Measurements from ENCODE around the gene ITGAD.

Gene ITGAD

DNA sequence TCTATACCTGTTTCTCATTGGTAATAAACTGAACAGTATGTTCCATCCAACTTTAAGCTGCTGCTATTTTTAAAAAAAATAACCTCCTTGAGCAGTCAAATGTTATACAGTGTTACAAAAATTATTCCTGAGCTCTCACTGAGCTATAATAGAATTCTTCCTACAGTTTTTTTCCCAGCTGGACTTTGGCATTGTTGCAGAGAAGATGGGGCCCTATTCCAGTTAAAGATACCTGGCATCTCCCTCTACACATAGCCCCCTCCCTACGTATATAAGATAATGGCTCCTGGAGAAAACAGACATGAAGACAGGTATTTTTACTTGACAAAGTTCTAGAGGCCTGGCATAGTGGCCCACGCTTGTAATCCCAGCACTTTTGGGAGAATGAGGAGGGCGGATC lies 36.7 kb downstream of the ITGAD start:
- Histone ChIP-seq H3F3A (ENCODE audit: insufficient read depth, low read length) (no peaks in the 10 kb centered on the region), H2AFZ (ENCODE audit: low read length) (no peak overlapping the region), H3K36me3 (ENCODE audit: insufficient read depth, low read length) (no peaks in the 10 kb centered on the region), H3K27ac (ENCODE audit: low read depth, low read length, poor library complexity, severe bottlenecking) (no peak overlapping the region), H3K9me2 (ENCODE audit: low read depth, low read length) (no peaks in the 10 kb centered on the region), H3K4me3 (ENCODE audit: low read depth, low read length, poor library complexity, severe bottlenecking) (no peak overlapping the region), H3K4me2 (ENCODE audit: low read length) (no peak overlapping the region), H3K4me1 (ENCODE audit: insufficient read depth, low read length, severe bottlenecking) (no peaks in the 10 kb centered on the region), H3K9me3 (ENCODE audit: low read length) (no peaks in the 10 kb centered on the region), H3K27me3 (ENCODE audit: insufficient read depth, low read length) (no peaks in the 10 kb centered on the region), H4K20me1 (ENCODE audit: insufficient read depth, low read length) (no peaks in the 10 kb centered on the region), H3K79me2 (ENCODE audit: insufficient read depth, low read length) (no peaks in the 10 kb centered on the region), H3K9ac (ENCODE audit: low read length) (no peak overlapping the region)
- no peak for TF ChIP-seq EZH2 (IDR thresholded peaks at IDR 0.05; ENCODE audit: borderline replicate concordance, low read length)
- TF ChIP-seq, protein P1, sequence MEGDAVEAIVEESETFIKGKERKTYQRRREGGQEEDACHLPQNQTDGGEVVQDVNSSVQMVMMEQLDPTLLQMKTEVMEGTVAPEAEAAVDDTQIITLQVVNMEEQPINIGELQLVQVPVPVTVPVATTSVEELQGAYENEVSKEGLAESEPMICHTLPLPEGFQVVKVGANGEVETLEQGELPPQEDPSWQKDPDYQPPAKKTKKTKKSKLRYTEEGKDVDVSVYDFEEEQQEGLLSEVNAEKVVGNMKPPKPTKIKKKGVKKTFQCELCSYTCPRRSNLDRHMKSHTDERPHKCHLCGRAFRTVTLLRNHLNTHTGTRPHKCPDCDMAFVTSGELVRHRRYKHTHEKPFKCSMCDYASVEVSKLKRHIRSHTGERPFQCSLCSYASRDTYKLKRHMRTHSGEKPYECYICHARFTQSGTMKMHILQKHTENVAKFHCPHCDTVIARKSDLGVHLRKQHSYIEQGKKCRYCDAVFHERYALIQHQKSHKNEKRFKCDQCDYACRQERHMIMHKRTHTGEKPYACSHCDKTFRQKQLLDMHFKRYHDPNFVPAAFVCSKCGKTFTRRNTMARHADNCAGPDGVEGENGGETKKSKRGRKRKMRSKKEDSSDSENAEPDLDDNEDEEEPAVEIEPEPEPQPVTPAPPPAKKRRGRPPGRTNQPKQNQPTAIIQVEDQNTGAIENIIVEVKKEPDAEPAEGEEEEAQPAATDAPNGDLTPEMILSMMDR (IDR thresholded peaks at IDR 0.05; ENCODE audit: low read length), result no peak

- Histone ChIP-seq H3K9me3 (ENCODE audit: low read length) (no peaks in the 10 kb centered on the region), H3K36me3 (ENCODE audit: insufficient read depth, low read length) (no peaks in the 10 kb centered on the region), H3K4me2 (ENCODE audit: low read length) (no peak overlapping the region), H2AFZ (ENCODE audit: low read length) (no peak overlapping the region), H3K27ac (ENCODE audit: low read depth, low read length, poor library complexity, severe bottlenecking) (no peak overlapping the region), H3K9me2 (ENCODE audit: low read depth, low read length) (no peaks in the 10 kb centered on the region), H3K79me2 (ENCODE audit: insufficient read depth, low read length) (no peaks in the 10 kb centered on the region), H3K4me1 (ENCODE audit: insufficient read depth, low read length, severe bottlenecking) (no peaks in the 10 kb centered on the region), H3K9ac (ENCODE audit: low read length) (no peak overlapping the region), H4K20me1 (ENCODE audit: insufficient read depth, low read length) (no peaks in the 10 kb centered on the region), H3K4me3 (ENCODE audit: low read depth, low read length, poor library complexity, severe bottlenecking) (no peak overlapping the region), H3K27me3 (ENCODE audit: insufficient read depth, low read length) (no peaks in the 10 kb centered on the region), H3F3A (ENCODE audit: insufficient read depth, low read length) (no peaks in the 10 kb centered on the region)
- no peak for TF ChIP-seq EZH2 (IDR thresholded peaks at IDR 0.05; ENCODE audit: borderline replicate concordance, low read length)
- TF ChIP-seq, protein P1 (IDR thresholded peaks at IDR 0.05; ENCODE audit: low read length), result no peak
Measured at GRCh38 chr16:31430380-31431052, 37.4 kb downstream of the ITGAD start.

DNA sequence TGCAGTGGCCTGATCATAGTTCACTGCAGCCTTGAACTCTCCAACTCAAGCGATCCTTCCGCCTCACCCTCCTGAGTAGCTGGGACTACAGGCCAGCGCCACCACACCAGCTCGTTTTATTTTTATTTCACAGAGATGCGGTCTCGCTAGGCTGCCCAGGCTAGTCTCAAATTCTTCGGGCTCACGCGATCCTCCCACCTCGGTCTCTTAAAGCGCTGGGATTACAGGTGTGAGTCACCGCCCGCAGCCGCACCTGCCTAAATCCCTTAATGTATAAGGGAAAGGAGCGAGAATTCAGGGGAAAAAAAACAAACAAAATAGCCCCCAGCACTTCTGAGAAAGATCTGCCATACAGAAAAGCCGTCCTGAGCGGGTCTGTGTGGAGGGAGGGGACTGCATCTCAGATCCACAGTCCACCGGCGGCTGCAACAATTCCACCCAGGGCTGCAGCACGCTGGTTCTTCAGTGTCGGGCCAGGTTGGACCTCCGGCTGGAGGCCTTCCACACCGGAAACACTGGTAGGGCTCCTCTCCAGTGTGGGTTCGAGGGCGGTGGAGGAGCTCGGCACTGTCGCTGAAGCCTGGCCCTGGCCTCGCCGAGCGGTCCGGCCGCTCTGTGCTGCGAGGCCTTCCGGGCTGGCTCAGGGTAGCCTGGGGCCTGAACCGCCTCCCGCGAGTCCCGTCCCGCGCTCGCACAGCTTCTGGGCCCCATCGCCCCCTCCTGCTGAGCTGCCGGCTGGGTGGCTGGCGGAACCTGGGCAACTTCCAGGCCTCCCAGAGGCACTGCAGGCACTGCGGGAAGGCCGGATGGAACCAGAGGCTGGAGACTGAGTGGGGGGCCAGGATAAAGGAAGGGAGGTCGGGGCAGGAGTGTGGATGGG lies 42.4 kb downstream of the ITGAD start:
- Histone ChIP-seq H3K36me3 (ENCODE audit: insufficient read depth, low read length) (no peaks in the 10 kb centered on the region), H2AFZ (ENCODE audit: low read length) (no peak overlapping the region), H3K9me3 (ENCODE audit: low read length) (no peaks in the 10 kb centered on the region), H3K4me1 (ENCODE audit: insufficient read depth, low read length, severe bottlenecking) (peaks cover 5% of the 10 kb centered on the region), H3F3A (ENCODE audit: insufficient read depth, low read length) (no peaks in the 10 kb centered on the region), H3K4me2 (ENCODE audit: low read length) (no peak overlapping the region), H3K79me2 (ENCODE audit: insufficient read depth, low read length) (no peaks in the 10 kb centered on the region), H4K20me1 (ENCODE audit: insufficient read depth, low read length) (no peaks in the 10 kb centered on the region), H3K9ac (ENCODE audit: low read length) (no peak overlapping the region), H3K4me3 (ENCODE audit: low read depth, low read length, poor library complexity, severe bottlenecking) (no peak overlapping the region), H3K27me3 (ENCODE audit: insufficient read depth, low read length) (no peaks in the 10 kb centered on the region), H3K9me2 (ENCODE audit: low read depth, low read length) (no peaks in the 10 kb centered on the region), H3K27ac (ENCODE audit: low read depth, low read length, poor library complexity, severe bottlenecking) (no peak overlapping the region)
- TF ChIP-seq, protein P1 (IDR thresholded peaks at IDR 0.05; ENCODE audit: low read length), result no peak
- no peak for TF ChIP-seq EZH2 (IDR thresholded peaks at IDR 0.05; ENCODE audit: borderline replicate concordance, low read length)

Measured in OCI-LY1 (cell line).